Stomach (tissue), 9 donors: ENCODE data around the gene PDLIM7. TPM values are rescaled to one million over a fixed set of nuclear protein-coding genes. Genes with fewer than 3 reads are reported as not detected.
A peak's percentile ranks its signal among the peaks of the same experiment; 100 is the strongest.

Experiments used
- DNase-seq, 2 donors: peaks; one replicate each; pipeline versions ENCODE4 v3.0.0 to v3.0.0-alpha.2; 2013 to 2019
- H3K27ac ChIP-seq, 5 donors: fragments of 200-600 bp in 4 of 5; sonication (generic) in 4 of 5; one replicate each; pipeline ENCODE4 v1.5.1; 2013 to 2019; ENCODE audit warnings: mild to moderate bottlenecking in 1 of 5, moderate library complexity in 1 of 5
- H3K27me3 ChIP-seq, 3 donors: fragments of 200-600 bp; sonication (generic); one replicate each; pipeline ENCODE4 v1.5.1; 2017 to 2019; ENCODE audit warnings: mixed run types in 1 of 3
- H3K36me3 ChIP-seq, 4 donors: fragments of 200-600 bp; sonication (generic); 1 replicate in 3 of 4; 2 replicates in 1 of 4; pipeline ENCODE4 v1.5.1; 2016 to 2019
- H3K4me1 ChIP-seq, 4 donors: fragments of 200-600 bp; sonication (generic); one replicate each; pipeline ENCODE4 v1.5.1; 2016 to 2019
- H3K4me3 ChIP-seq, 4 donors: fragments of 200-600 bp; sonication (generic) in 3 of 4; one replicate each; pipeline ENCODE4 v1.5.1; 2016 to 2019; ENCODE audit warnings: mild to moderate bottlenecking in 1 of 4
- H3K9me3 ChIP-seq, 4 donors: fragments of 200-600 bp; sonication (generic); one replicate each; pipeline ENCODE4 v1.5.1; 2016 to 2019
- CTCF ChIP-seq, 7 experiments: fragments of 450-650 bp in 4 of 7; fragments of 200-600 bp in 3 of 7; sonication (generic) in 3 of 7; IDR thresholded peaks; one replicate each; pipeline ENCODE4 v1.5.1; 2016 to 2019; ENCODE audit warnings: antibody characterized with exemption in 7 of 7, control low read depth in 2 of 7, mild to moderate bottlenecking in 1 of 7
- EP300 ChIP-seq: sonication (generic); formaldehyde crosslinking; IDR thresholded peaks from one replicate; pipeline ENCODE4 v1.6.1; 2017; ENCODE audit warnings: antibody characterized with exemption
- POLR2A ChIP-seq, 4 donors: fragments of 450-650 bp; IDR thresholded peaks; one replicate each; pipeline ENCODE4 v1.6.1; 2016; ENCODE audit warnings: antibody characterized with exemption in 4 of 4, control low read depth in 2 of 4, mild to moderate bottlenecking in 1 of 4, moderate library complexity in 1 of 4
- POLR2AphosphoS5 ChIP-seq, 3 donors: sonication (generic); formaldehyde crosslinking; IDR thresholded peaks; one replicate each; pipeline ENCODE4 v1.6.1; 2016; ENCODE audit warnings: antibody characterized with exemption in 3 of 3
- WGBS, 5 donors: extraction: QIAGEN DNeasy Blood & Tissue Kit in 3 of 5; methylation state at CpG; one replicate each; pipeline versions ENCODE4 v1.1.5 to v1.1.7; 2013 to 2018; 5-methylcytosine and 5-hydroxymethylcytosine counted together
- intact Hi-C: fragments of 100-400 bp; cut with DNase I; formaldehyde crosslinking; loops from one replicate; pipeline ENCODE4 v1.15.1; 2023; ENCODE audit warnings: low total_unique reads
- polyA plus RNA-seq, 3 donors: library from polyadenylated mRNA; stranded (reverse); fragments of 200-250 nt; gene quantifications; one replicate each; pipeline ENCODE4 v1.2.3, GENCODE V29; 2013
- total RNA-seq, 5 donors: library from RNA; depleted of rRNA; stranded (reverse); fragments of >200 nt; gene quantifications; one replicate each; pipeline versions ENCODE4 v1.1.0 to v1.2.3, GENCODE V29; 2014 to 2016
- donor health status: healthy with polysubstance abuse.
- donor health status: Bipolar disorder and iron deficiency.
- donor health status: healthy.

PDLIM7 gene
- total and polyA plus RNA-seq, 8 donors: 14.6 to 142 (median 86.8) TPM

GRCh38 chr5:177511181-177511580, 13.8 kb upstream of the PDLIM7 start:
- Histone ChIP-seq H3K4me1 (peaks cover 8 to 40% (median 25%) of the 10 kb centered on the region in 4 donors), H3K36me3 (peaks cover 41 to 58% (median 56%) of the 10 kb centered on the region in 4 donors), H3K4me3 (no peak overlapping the region), H3K27ac (peak overlapping the region in 3 of 5 donors; percentile 41 to 86 (median 79)), H3K27me3 (no peaks in the 10 kb centered on the region), H3K9me3 (no peaks in the 10 kb centered on the region)
- 87 to 99% (median 89%) methylated on average over 3 to 5 of the region's 5 CpGs for WGBS, 5 donors
- no peak for DNase-seq
- intact Hi-C loops: no loop called here
- TF ChIP-seq EP300 (no peak), POLR2AphosphoS5 (IDR thresholded peaks at IDR 0.05) (no peak), POLR2A (IDR thresholded peaks at IDR 0.05) (no peak), CTCF (IDR thresholded peaks at IDR 0.05) (no peak)

GRCh38 chr5:177510567-177511053, 13.2 kb upstream of the PDLIM7 start:
- Histone ChIP-seq H3K9me3 (no peaks in the 10 kb centered on the region), H3K27ac (peak overlapping the region in 3 of 5 donors; percentile 61 to 86 (median 79)), H3K4me3 (peak overlapping the region in 1 of 4 donors; percentile 39), H3K36me3 (peaks cover 41 to 56% (median 55%) of the 10 kb centered on the region in 4 donors), H3K4me1 (peaks cover 2 to 34% (median 19%) of the 10 kb centered on the region in 4 donors), H3K27me3 (no peaks in the 10 kb centered on the region)
- TF ChIP-seq POLR2A (IDR thresholded peaks at IDR 0.05): no peak
- no peak for TF ChIP-seq POLR2AphosphoS5 (IDR thresholded peaks at IDR 0.05)
- no peak for TF ChIP-seq CTCF (IDR thresholded peaks at IDR 0.05)
- TF ChIP-seq EP300: no peak
- no peak for DNase-seq
- intact Hi-C loops: no loop called here
- WGBS, 5 donors: 84 to 96% (median 90%) methylated on average over 15 of the region's 15 CpGs

DNA sequence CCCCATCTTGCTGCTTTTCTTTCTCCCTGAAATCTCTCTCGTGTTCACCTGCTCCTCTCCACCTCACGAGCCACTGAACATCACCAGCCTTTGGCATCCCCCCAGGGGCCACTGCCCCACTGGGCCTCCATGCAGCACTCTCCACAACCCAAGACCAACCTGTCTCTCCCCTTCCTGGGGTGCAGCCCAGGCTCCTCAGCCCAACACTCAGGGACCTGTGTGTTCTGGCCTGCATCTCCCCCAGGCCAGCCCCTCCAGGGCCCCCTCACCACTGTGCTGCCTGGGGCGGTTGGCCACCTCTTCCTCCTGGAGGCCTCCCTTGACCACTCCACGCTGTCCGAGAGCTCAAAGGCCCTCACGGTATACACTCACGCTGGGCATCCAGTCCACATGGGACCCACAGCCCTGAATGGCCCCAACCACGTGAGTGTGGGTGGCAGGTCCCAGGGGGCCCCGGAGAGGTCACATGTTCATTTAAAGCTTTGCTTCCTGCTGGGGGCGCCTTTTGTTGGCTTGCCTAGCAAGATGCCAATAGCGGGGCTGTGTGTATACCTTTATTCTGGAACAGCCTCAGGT, 12.7 kb upstream of the PDLIM7 start:
- no peaks in the 10 kb centered on the region for H3K27me3 ChIP-seq
- H3K36me3 ChIP-seq: peaks cover 41 to 53% (median 51%) of the 10 kb centered on the region in 4 donors
- H3K27ac ChIP-seq: peak overlapping the region in 4 of 5 donors; percentile 61 to 86 (median 72)
- peak overlapping the region in 2 of 4 donors; percentile 37 to 39 for H3K4me3 ChIP-seq
- no peaks in the 10 kb centered on the region for H3K9me3 ChIP-seq
- intact Hi-C loops: no loop called here
- DNase-seq: no peak
- 59 to 81% (median 68%) methylated on average over 11 of the region's 11 CpGs for WGBS, 5 donors
- H3K4me1 ChIP-seq: peaks cover 0 to 29% (median 15%) of the 10 kb centered on the region in 4 donors
- TF ChIP-seq POLR2A (IDR thresholded peaks at IDR 0.05) (no peak), CTCF (IDR thresholded peaks at IDR 0.05) (no peak), EP300 (no peak), POLR2AphosphoS5 (IDR thresholded peaks at IDR 0.05) (no peak)

DNA sequence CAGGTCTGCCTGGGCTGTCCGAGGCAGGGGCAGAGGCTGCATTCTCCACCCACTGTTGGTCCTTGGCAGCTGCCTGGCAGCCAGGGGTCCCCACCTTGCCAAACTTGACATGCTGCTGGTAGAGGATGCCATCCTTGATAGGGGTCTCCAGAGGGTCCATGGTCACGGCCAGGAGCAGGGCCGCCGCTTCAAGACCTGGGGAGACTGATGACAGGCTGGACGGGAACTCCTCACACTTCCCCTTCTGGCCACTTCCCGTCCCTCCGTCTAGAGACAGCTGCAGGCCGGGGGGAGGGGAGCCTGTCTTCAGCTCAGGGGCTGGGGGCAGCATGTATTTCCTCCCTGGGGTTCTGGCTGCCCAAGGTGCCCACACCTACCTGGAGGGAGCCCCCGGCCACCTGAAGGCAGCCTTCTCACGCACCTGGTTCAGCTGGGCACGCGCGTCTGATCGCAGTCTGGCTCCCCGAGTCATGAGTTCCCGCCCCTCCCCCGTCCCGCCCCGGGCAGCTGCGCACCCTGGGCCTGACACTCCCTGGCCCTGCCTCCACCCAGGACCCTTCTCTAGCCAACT, 12.1 kb upstream of the PDLIM7 start, which contains the start of gene DOK3:
Gene DOK3, minus strand, starts transcription at position 446 of the 571 bp plus-strand sequence. Its CDS starts 286 bp downstream, at position 160.
- Histone ChIP-seq H3K27ac (peak within 1 kb of the TSS in 4 of 5 donors; percentile 61 to 86 (median 72)), H3K36me3 (peaks cover 38 to 53% (median 47%) of the 10 kb centered on the region in 4 donors), H3K4me3 (peak within 1 kb of the TSS; percentile 20 to 39 (median 36)), H3K27me3 (no peaks in the 10 kb centered on the region), H3K4me1 (peaks cover 0 to 23% (median 9%) of the 10 kb centered on the region in 4 donors), H3K9me3 (no peaks in the 10 kb centered on the region)
- intact Hi-C loops: no loop called here
- 27 to 37% (median 31%) methylated on average over 14 to 20 of the region's 20 CpGs for WGBS, 5 donors
- DNase-seq: peak; percentile 41 to 51
- TF ChIP-seq CTCF (IDR thresholded peaks at IDR 0.05): no peak
- TF ChIP-seq POLR2AphosphoS5 (IDR thresholded peaks at IDR 0.05): no peak
- no peak for TF ChIP-seq EP300
- no peak for TF ChIP-seq POLR2A (IDR thresholded peaks at IDR 0.05)
